ENCODE results near the gene EPHA10. TPM values are rescaled to one million over a fixed set of nuclear protein-coding genes. Genes with fewer than 3 reads are reported as not detected.

The EPHA10 gene
- polyA plus RNA-seq, 1 donor from 2014 or later, result 39.4 TPM

- no peaks in the 10 kb centered on the region for H3K36me3 ChIP-seq (ENCODE audit: insufficient read depth, low read length)
- H3K9me3 ChIP-seq (ENCODE audit: low read length), result no peaks in the 10 kb centered on the region
- H3K9me2 ChIP-seq (ENCODE audit: insufficient read depth, low read length), result no peaks in the 10 kb centered on the region
- H2AFZ ChIP-seq (ENCODE audit: low read depth, low read length), result peak within 1 kb of the TSS; percentile 83
- H3K27me3 ChIP-seq (ENCODE audit: insufficient read depth, low read depth, low read length), result no peaks in the 10 kb centered on the region
- TF ChIP-seq TAF1 (IDR thresholded peaks at IDR 0.05; ENCODE audit: low read depth) (no peak), EP300 (conservative IDR thresholded peaks at IDR 0.05; ENCODE audit: poor library complexity, severe bottlenecking) (peak; percentile 34), MXI1 (conservative IDR thresholded peaks at IDR 0.05; ENCODE audit: poor library complexity, severe bottlenecking) (peak; percentile 85), REST (IDR thresholded peaks at IDR 0.05; ENCODE audit: borderline replicate concordance) (no peak), POLR2AphosphoS5 (IDR thresholded peaks at IDR 0.05) (peak; percentile 57), RAD21 (conservative IDR thresholded peaks at IDR 0.05) (no peak), SMC3 (conservative IDR thresholded peaks at IDR 0.05; ENCODE audit: poor library complexity) (peak; percentile 53)
- peak within 1 kb of the TSS; percentile 95 for H3K4me2 ChIP-seq (ENCODE audit: low read length)
- H3F3A ChIP-seq (ENCODE audit: insufficient read depth, low read length, poor library complexity, severe bottlenecking), result no peaks in the 10 kb centered on the region
- H3K27ac ChIP-seq (ENCODE audit: low read length), result peak within 1 kb of the TSS; percentile 54
- no peaks in the 10 kb centered on the region for H4K20me1 ChIP-seq (ENCODE audit: insufficient read depth)
- peak within 1 kb of the TSS; percentile 82 for H3K4me3 ChIP-seq (ENCODE audit: low read length)
- peak within 1 kb of the TSS; percentile 78 for H3K9ac ChIP-seq (ENCODE audit: low read length)
- no peaks in the 10 kb centered on the region for H3K79me2 ChIP-seq (replicated peaks; ENCODE audit: insufficient read depth, low read length)
Observed at GRCh38 chr1:37793773-37794371, 29.0 kb upstream of the EPHA10 start, which contains the start of gene MANEAL. Gene MANEAL, plus strand, starts transcription at chr1:37793847. Its CDS starts 336 bp downstream, at chr1:37794183.

- Histone ChIP-seq H2AFZ (ENCODE audit: low read depth, low read length) (peak overlapping the region; percentile 83), H3K27ac (ENCODE audit: low read length) (no peak overlapping the region), H3F3A (ENCODE audit: insufficient read depth, low read length, poor library complexity, severe bottlenecking) (no peaks in the 10 kb centered on the region), H4K20me1 (ENCODE audit: insufficient read depth) (no peaks in the 10 kb centered on the region), H3K36me3 (ENCODE audit: insufficient read depth, low read length) (no peaks in the 10 kb centered on the region), H3K27me3 (ENCODE audit: insufficient read depth, low read depth, low read length) (no peaks in the 10 kb centered on the region), H3K4me3 (ENCODE audit: low read length) (peak overlapping the region; percentile 82), H3K9me2 (ENCODE audit: insufficient read depth, low read length) (no peaks in the 10 kb centered on the region), H3K9me3 (ENCODE audit: low read length) (no peaks in the 10 kb centered on the region), H3K4me2 (ENCODE audit: low read length) (peak overlapping the region; percentile 65), H3K9ac (ENCODE audit: low read length) (peak overlapping the region; percentile 78), H3K79me2 (replicated peaks; ENCODE audit: insufficient read depth, low read length) (no peaks in the 10 kb centered on the region)
- no peak for TF ChIP-seq EP300 (conservative IDR thresholded peaks at IDR 0.05; ENCODE audit: poor library complexity, severe bottlenecking)
- no peak for TF ChIP-seq TAF1 (IDR thresholded peaks at IDR 0.05; ENCODE audit: low read depth)
- no peak for TF ChIP-seq REST (IDR thresholded peaks at IDR 0.05; ENCODE audit: borderline replicate concordance)
- no peak for TF ChIP-seq MXI1 (conservative IDR thresholded peaks at IDR 0.05; ENCODE audit: poor library complexity, severe bottlenecking)
- TF ChIP-seq CTCF (IDR thresholded peaks at IDR 0.05; ENCODE audit: poor library complexity, severe bottlenecking), result no peak
- no peak for TF ChIP-seq RAD21 (conservative IDR thresholded peaks at IDR 0.05)
Observed at GRCh38 chr1:37792943-37793686, 28.2 kb upstream of the EPHA10 start.
